Measurements from ENCODE around the gene PATJ. TPM values are rescaled to one million over a fixed set of nuclear protein-coding genes. Genes with fewer than 3 reads are reported as not detected.
"Not testable (repeated sequence)": the region's sequence is repeated elsewhere in the genome, so short reads cannot be mapped to it uniquely, and the experiment has no call there.

PATJ gene
- total RNA-seq, 4 donors from 2014 or later = 10.6 to 44.8 (median 26.1) TPM

- no peak overlapping the region for H3K27ac ChIP-seq
- H3K4me3 ChIP-seq = no peak overlapping the region
- intact Hi-C loops (cut with DNase I; ENCODE audit: low total_unique reads) = no loop called here
- H3K9me3 ChIP-seq = no peaks in the 10 kb centered on the region
- H3K36me3 ChIP-seq = no peaks in the 10 kb centered on the region
- no peak for TF ChIP-seq POLR2A (IDR thresholded peaks at IDR 0.05)
- TF ChIP-seq CTCF (IDR thresholded peaks at IDR 0.05) = no peak
- no peak for DNase-seq
- H3K27me3 ChIP-seq = no peaks in the 10 kb centered on the region
- no peaks in the 10 kb centered on the region for H3K4me1 ChIP-seq
Measured at GRCh38 chr1:62161711-62162110, 419.4 kb downstream of the PATJ start.

- H3K9me3 ChIP-seq, H3K36me3 ChIP-seq, DNase-seq, H3K4me3 ChIP-seq, H3K27ac ChIP-seq, H3K4me1 ChIP-seq, H3K27me3 ChIP-seq: not testable (repeated sequence)
- intact Hi-C loops (cut with DNase I; ENCODE audit: low total_unique reads) = loop anchor here (10.0 kb wide), 1 partner anchor 234 kb away; no protein-coding TSS in a partner anchor
Measured at GRCh38 chr1:62170380-62170779, 428.1 kb downstream of the PATJ start.

GRCh38 chr1:62175568-62176179 is 433.4 kb downstream of the PATJ start:
- DNase-seq = no peak
- no peaks in the 10 kb centered on the region for H3K27me3 ChIP-seq

GRCh38 chr1:62176597-62177312 is 434.5 kb downstream of the PATJ start:
- Histone ChIP-seq H3K9me3 (no peaks in the 10 kb centered on the region), H3K4me1 (no peaks in the 10 kb centered on the region), H3K27me3 (no peaks in the 10 kb centered on the region), H3K4me3 (no peak overlapping the region), H3K36me3 (no peaks in the 10 kb centered on the region), H3K27ac (no peak overlapping the region)
- no peak for DNase-seq
- no peak for TF ChIP-seq POLR2A (IDR thresholded peaks at IDR 0.05)
- TF ChIP-seq CTCF (IDR thresholded peaks at IDR 0.05) = no peak
- intact Hi-C loops (cut with DNase I; ENCODE audit: low total_unique reads) = loop anchor here (10.0 kb wide), 1 partner anchor 228 kb away; no protein-coding TSS in a partner anchor

More at GRCh38 chr1:62175568-62176179, 433.4 kb downstream of the PATJ start:
- no peaks in the 10 kb centered on the region for H3K36me3 ChIP-seq
- no peaks in the 10 kb centered on the region for H3K9me3 ChIP-seq
- TF ChIP-seq CTCF (IDR thresholded peaks at IDR 0.05) (peak; percentile 49 to 74 (median 58)), POLR2A (IDR thresholded peaks at IDR 0.05) (no peak)
- intact Hi-C loops (cut with DNase I; ENCODE audit: low total_unique reads) = loop anchor here (10.0 kb wide), 1 partner anchor 229 kb away; no protein-coding TSS in a partner anchor
- no peak overlapping the region for H3K27ac ChIP-seq
- no peaks in the 10 kb centered on the region for H3K4me1 ChIP-seq
- H3K4me3 ChIP-seq = no peak overlapping the region

- Histone ChIP-seq H3K36me3 (no peaks in the 10 kb centered on the region), H3K9me3 (no peaks in the 10 kb centered on the region), H3K27ac (no peak overlapping the region), H3K4me1 (no peaks in the 10 kb centered on the region), H3K27me3 (no peaks in the 10 kb centered on the region), H3K4me3 (no peak overlapping the region)
- intact Hi-C loops (cut with DNase I; ENCODE audit: low total_unique reads) = loop anchor here (10.0 kb wide), 1 partner anchor 227 kb away; no protein-coding TSS in a partner anchor
- TF ChIP-seq CTCF (IDR thresholded peaks at IDR 0.05) (no peak), POLR2A (IDR thresholded peaks at IDR 0.05) (no peak)
- DNase-seq = no peak
Measured at GRCh38 chr1:62177621-62178020, 435.3 kb downstream of the PATJ start.
